ENCODE measurements around the gene ZNF837. TPM values are rescaled to one million over a fixed set of nuclear protein-coding genes. Genes with fewer than 3 reads are reported as not detected.

ZNF837 gene
- total and polyA plus RNA-seq, 2 of the 13 experiments (the other 11 are each of a cell fraction or from before 2014, with no cell fraction given), result 0.29 to 1.3 TPM

DNA sequence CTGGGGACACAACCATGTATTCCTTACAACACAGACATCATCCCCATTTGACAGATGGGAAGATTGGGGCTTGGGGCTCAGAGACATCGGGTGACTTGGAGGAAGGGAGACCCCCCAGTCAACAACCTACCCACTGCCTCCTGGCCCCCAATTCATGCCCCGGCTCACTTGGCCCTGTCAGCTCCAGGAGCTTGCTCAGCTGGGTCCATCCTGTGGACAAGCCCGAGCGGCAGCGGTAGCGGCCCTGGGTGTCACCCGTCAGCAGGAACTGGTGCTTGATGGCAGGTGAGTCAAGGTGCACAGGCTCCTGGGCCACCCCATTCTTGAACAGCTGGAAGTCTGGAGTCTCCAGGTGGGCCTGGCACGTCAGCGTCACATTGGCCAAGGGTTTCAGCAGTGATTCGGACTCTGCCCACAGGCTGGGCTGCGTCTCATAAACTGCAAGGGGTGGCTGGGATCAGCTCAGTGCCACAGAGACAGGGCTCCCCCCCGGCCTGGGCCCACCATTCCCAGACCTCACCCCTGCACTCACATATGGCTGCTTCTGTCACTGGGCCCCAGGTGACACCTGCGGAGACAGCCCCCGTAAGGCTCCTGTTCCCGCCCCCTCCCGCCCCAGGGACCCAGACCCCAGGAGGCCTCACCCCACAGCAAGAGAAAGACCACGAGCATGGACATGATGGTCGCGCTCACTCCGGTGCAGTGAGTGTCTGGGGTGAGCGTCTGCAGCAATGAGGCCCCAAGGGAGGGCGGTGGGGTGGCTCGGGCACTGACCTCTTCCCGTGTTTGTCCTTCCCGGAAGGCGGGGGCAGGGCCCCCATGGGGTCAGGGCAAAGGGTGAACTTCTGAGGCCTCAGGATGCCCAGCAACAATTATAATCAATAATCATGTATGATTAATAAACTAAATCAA, 27.8 kb downstream of the ZNF837 start, which contains the start of gene A1BG (continued):
- TF ChIP-seq ZFP82 (CRISPR knock-in tag; IDR thresholded peaks at IDR 0.05; ENCODE audit: borderline replicate concordance) (no peak), DMAP1 (CRISPR knock-in tag; IDR thresholded peaks at IDR 0.05) (peak; percentile 55; the same call in 1 of the 2 replicates), FOXC1 (CRISPR knock-in tag; IDR thresholded peaks at IDR 0.05; ENCODE audit: borderline replicate concordance) (peak; percentile 39), ZZZ3 (CRISPR knock-in tag; IDR thresholded peaks at IDR 0.05; ENCODE audit: borderline replicate concordance) (no peak), RXRB (CRISPR knock-in tag; IDR thresholded peaks at IDR 0.05; ENCODE audit: borderline replicate concordance) (peak; percentile 90), ARNTL (CRISPR knock-in tag; IDR thresholded peaks at IDR 0.05) (peak; percentile 35; the same call in 1 of the 2 replicates)
- TF ChIP-seq, protein P1, sequence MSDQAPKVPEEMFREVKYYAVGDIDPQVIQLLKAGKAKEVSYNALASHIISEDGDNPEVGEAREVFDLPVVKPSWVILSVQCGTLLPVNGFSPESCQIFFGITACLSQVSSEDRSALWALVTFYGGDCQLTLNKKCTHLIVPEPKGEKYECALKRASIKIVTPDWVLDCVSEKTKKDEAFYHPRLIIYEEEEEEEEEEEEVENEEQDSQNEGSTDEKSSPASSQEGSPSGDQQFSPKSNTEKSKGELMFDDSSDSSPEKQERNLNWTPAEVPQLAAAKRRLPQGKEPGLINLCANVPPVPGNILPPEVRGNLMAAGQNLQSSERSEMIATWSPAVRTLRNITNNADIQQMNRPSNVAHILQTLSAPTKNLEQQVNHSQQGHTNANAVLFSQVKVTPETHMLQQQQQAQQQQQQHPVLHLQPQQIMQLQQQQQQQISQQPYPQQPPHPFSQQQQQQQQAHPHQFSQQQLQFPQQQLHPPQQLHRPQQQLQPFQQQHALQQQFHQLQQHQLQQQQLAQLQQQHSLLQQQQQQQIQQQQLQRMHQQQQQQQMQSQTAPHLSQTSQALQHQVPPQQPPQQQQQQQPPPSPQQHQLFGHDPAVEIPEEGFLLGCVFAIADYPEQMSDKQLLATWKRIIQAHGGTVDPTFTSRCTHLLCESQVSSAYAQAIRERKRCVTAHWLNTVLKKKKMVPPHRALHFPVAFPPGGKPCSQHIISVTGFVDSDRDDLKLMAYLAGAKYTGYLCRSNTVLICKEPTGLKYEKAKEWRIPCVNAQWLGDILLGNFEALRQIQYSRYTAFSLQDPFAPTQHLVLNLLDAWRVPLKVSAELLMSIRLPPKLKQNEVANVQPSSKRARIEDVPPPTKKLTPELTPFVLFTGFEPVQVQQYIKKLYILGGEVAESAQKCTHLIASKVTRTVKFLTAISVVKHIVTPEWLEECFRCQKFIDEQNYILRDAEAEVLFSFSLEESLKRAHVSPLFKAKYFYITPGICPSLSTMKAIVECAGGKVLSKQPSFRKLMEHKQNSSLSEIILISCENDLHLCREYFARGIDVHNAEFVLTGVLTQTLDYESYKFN (CRISPR knock-in tag; conservative IDR thresholded peaks at IDR 0.05), result peak; percentile 95
- TF ChIP-seq, protein P2, sequence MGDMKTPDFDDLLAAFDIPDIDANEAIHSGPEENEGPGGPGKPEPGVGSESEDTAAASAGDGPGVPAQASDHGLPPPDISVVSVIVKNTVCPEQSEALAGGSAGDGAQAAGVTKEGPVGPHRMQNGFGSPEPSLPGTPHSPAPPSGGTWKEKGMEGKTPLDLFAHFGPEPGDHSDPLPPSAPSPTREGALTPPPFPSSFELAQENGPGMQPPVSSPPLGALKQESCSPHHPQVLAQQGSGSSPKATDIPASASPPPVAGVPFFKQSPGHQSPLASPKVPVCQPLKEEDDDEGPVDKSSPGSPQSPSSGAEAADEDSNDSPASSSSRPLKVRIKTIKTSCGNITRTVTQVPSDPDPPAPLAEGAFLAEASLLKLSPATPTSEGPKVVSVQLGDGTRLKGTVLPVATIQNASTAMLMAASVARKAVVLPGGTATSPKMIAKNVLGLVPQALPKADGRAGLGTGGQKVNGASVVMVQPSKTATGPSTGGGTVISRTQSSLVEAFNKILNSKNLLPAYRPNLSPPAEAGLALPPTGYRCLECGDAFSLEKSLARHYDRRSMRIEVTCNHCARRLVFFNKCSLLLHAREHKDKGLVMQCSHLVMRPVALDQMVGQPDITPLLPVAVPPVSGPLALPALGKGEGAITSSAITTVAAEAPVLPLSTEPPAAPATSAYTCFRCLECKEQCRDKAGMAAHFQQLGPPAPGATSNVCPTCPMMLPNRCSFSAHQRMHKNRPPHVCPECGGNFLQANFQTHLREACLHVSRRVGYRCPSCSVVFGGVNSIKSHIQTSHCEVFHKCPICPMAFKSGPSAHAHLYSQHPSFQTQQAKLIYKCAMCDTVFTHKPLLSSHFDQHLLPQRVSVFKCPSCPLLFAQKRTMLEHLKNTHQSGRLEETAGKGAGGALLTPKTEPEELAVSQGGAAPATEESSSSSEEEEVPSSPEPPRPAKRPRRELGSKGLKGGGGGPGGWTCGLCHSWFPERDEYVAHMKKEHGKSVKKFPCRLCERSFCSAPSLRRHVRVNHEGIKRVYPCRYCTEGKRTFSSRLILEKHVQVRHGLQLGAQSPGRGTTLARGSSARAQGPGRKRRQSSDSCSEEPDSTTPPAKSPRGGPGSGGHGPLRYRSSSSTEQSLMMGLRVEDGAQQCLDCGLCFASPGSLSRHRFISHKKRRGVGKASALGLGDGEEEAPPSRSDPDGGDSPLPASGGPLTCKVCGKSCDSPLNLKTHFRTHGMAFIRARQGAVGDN (CRISPR knock-in tag; IDR thresholded peaks at IDR 0.05), result peak; percentile 64
- TF ChIP-seq, protein P3, sequence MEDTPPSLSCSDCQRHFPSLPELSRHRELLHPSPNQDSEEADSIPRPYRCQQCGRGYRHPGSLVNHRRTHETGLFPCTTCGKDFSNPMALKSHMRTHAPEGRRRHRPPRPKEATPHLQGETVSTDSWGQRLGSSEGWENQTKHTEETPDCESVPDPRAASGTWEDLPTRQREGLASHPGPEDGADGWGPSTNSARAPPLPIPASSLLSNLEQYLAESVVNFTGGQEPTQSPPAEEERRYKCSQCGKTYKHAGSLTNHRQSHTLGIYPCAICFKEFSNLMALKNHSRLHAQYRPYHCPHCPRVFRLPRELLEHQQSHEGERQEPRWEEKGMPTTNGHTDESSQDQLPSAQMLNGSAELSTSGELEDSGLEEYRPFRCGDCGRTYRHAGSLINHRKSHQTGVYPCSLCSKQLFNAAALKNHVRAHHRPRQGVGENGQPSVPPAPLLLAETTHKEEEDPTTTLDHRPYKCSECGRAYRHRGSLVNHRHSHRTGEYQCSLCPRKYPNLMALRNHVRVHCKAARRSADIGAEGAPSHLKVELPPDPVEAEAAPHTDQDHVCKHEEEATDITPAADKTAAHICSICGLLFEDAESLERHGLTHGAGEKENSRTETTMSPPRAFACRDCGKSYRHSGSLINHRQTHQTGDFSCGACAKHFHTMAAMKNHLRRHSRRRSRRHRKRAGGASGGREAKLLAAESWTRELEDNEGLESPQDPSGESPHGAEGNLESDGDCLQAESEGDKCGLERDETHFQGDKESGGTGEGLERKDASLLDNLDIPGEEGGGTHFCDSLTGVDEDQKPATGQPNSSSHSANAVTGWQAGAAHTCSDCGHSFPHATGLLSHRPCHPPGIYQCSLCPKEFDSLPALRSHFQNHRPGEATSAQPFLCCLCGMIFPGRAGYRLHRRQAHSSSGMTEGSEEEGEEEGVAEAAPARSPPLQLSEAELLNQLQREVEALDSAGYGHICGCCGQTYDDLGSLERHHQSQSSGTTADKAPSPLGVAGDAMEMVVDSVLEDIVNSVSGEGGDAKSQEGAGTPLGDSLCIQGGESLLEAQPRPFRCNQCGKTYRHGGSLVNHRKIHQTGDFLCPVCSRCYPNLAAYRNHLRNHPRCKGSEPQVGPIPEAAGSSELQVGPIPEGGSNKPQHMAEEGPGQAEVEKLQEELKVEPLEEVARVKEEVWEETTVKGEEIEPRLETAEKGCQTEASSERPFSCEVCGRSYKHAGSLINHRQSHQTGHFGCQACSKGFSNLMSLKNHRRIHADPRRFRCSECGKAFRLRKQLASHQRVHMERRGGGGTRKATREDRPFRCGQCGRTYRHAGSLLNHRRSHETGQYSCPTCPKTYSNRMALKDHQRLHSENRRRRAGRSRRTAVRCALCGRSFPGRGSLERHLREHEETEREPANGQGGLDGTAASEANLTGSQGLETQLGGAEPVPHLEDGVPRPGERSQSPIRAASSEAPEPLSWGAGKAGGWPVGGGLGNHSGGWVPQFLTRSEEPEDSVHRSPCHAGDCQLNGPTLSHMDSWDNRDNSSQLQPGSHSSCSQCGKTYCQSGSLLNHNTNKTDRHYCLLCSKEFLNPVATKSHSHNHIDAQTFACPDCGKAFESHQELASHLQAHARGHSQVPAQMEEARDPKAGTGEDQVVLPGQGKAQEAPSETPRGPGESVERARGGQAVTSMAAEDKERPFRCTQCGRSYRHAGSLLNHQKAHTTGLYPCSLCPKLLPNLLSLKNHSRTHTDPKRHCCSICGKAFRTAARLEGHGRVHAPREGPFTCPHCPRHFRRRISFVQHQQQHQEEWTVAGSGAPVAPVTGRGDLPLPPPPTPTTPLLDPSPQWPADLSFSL (CRISPR knock-in tag; IDR thresholded peaks at IDR 0.05), result no peak
- TF ChIP-seq, protein P4, sequence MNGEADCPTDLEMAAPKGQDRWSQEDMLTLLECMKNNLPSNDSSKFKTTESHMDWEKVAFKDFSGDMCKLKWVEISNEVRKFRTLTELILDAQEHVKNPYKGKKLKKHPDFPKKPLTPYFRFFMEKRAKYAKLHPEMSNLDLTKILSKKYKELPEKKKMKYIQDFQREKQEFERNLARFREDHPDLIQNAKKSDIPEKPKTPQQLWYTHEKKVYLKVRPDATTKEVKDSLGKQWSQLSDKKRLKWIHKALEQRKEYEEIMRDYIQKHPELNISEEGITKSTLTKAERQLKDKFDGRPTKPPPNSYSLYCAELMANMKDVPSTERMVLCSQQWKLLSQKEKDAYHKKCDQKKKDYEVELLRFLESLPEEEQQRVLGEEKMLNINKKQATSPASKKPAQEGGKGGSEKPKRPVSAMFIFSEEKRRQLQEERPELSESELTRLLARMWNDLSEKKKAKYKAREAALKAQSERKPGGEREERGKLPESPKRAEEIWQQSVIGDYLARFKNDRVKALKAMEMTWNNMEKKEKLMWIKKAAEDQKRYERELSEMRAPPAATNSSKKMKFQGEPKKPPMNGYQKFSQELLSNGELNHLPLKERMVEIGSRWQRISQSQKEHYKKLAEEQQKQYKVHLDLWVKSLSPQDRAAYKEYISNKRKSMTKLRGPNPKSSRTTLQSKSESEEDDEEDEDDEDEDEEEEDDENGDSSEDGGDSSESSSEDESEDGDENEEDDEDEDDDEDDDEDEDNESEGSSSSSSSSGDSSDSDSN (CRISPR knock-in tag; IDR thresholded peaks at IDR 0.05), result peak; percentile 38
